K562 (cell line): Measurements from ENCODE around the gene YPEL2. TPM values are rescaled to one million over a fixed set of nuclear protein-coding genes. Genes with fewer than 3 reads are reported as not detected.
"Not testable (repeated sequence)": the region's sequence is repeated elsewhere in the genome, so short reads cannot be mapped to it uniquely, and the experiment has no call there.

ENCODE experiments used
- ETS1 ChIP-seq: conservative IDR thresholded peaks from 2 replicates; pipeline ENCODE4 v1.6.1; 2011; ENCODE audit warnings: low read depth, mild to moderate bottlenecking, low read length; ENCODE audit not compliant: control insufficient read depth
- HINFP ChIP-seq: fragments of 450-650 bp; conservative IDR thresholded peaks from 2 replicates; pipeline ENCODE4 v1.6.1; 2016; ENCODE audit warnings: missing genetic modification characterization, low read depth, mild to moderate bottlenecking, control low read depth, missing compliant biosample characterization
- ID3 ChIP-seq, 2 experiments: fragments of 250-450 bp in 1 of 2; fragments of 450-650 bp in 1 of 2; sonication (Bioruptor Pico) in 1 of 2; IDR thresholded peaks; 2 replicates each; pipeline versions ENCODE4 v1.6.1 to v1.8.0; 2016 to 2021; ENCODE audit warnings: mild to moderate bottlenecking in 2 of 2, moderate library complexity in 2 of 2, missing compliant biosample characterization in 1 of 2, missing genetic modification characterization in 1 of 2
- MITF ChIP-seq: IDR thresholded peaks from 2 replicates; pipeline ENCODE4 v1.6.1; 2014; ENCODE audit warnings: antibody characterized with exemption
- NFRKB ChIP-seq: fragments of 450-650 bp; IDR thresholded peaks from 2 replicates; pipeline ENCODE4 v1.6.1; 2016; ENCODE audit warnings: low read depth
- NR4A1 ChIP-seq, 2 experiments: fragments of 250-450 bp in 1 of 2; fragments of 450-650 bp in 1 of 2; sonication (Bioruptor Pico) in 1 of 2; IDR thresholded peaks; 2 replicates each; pipeline versions ENCODE4 v1.4.0 to v1.6.1; 2016 to 2020; ENCODE audit warnings: mild to moderate bottlenecking in 2 of 2, missing compliant biosample characterization in 1 of 2, missing genetic modification characterization in 1 of 2, moderate library complexity in 1 of 2
- NUFIP1 ChIP-seq: fragments of 450-650 bp; IDR thresholded peaks from 2 replicates; pipeline ENCODE4 v1.6.1; 2018; ENCODE audit not compliant: partially characterized antibody
- PBX2 ChIP-seq, 2 experiments: IDR thresholded peaks in 1 of 2; conservative IDR thresholded peaks in 1 of 2; 2 replicates each; pipeline ENCODE4 v1.6.1; 2016; ENCODE audit warnings: low read depth in 2 of 2, mild to moderate bottlenecking in 1 of 2, missing compliant biosample characterization in 1 of 2, missing genetic modification characterization in 1 of 2, moderate library complexity in 1 of 2
- POLR2AphosphoS5 ChIP-seq: IDR thresholded peaks from 2 replicates; pipeline ENCODE4 v1.6.1; 2011; ENCODE audit warnings: mild to moderate bottlenecking, low read depth, low read length, moderate library complexity; ENCODE audit not compliant: control insufficient read depth, insufficient read depth
- RBBP5 ChIP-seq: fragments of 200-600 bp; sonication (generic); IDR thresholded peaks from 2 replicates; pipeline ENCODE4 v1.6.1; 2012; ENCODE audit warnings: borderline replicate concordance, mild to moderate bottlenecking, low read length, control low read depth, inconsistent platforms; ENCODE audit not compliant: insufficient read depth, poor library complexity, severe bottlenecking
- RNF2 ChIP-seq: sonication (generic); IDR thresholded peaks from 2 replicates; pipeline ENCODE4 v1.6.1; 2016
- STAT5A ChIP-seq: IDR thresholded peaks from 2 replicates; pipeline ENCODE4 v1.6.1; 2012; ENCODE audit warnings: low read length, inconsistent platforms, borderline replicate concordance
- TEAD2 ChIP-seq: fragments of 450-650 bp; IDR thresholded peaks from 2 replicates; pipeline ENCODE4 v1.6.1; 2016; ENCODE audit warnings: missing genetic modification characterization, control low read depth, missing compliant biosample characterization
- TRIM28 ChIP-seq: fragments of 450-650 bp; IDR thresholded peaks from 2 replicates; pipeline ENCODE4 v1.6.1; 2017
- ZBTB5 ChIP-seq: fragments of 450-650 bp; IDR thresholded peaks from 2 replicates; pipeline ENCODE4 v1.6.1; 2017; ENCODE audit warnings: antibody characterized with exemption
- polyA plus RNA-seq, 8 experiments: library from polyadenylated mRNA; depleted of rRNA in 4 of 8; stranded (reverse) in 5 of 8; unstranded in 3 of 8; fragments of >200 nt; fragmentation: Nextera tagmentation in 2 of 8; fragmentation: Illumina TruSeq in 1 of 8; extraction: Ambion mirVana in 2 of 8; extraction: Trizol in 1 of 8; gene quantifications; 2 replicates each; pipeline versions ENCODE4 v1.2.1 to v1.2.3, GENCODE V29; 2011 to 2014; ENCODE audit warnings: inconsistent platforms in 1 of 8, missing spikeins in 1 of 8
- total RNA-seq, 7 experiments: library from RNA; depleted of rRNA in 6 of 7; stranded (reverse); fragments of >200 nt in 6 of 7; fragmentation: Illumina TruSeq in 2 of 7; extraction: Trizol in 2 of 7; gene quantifications; 2 replicates each; pipeline versions ENCODE4 v1.2.1 to v1.2.3, GENCODE V29; 2011 to 2021; ENCODE audit warnings: low replicate concordance in 1 of 7

YPEL2 gene
- total and polyA plus RNA-seq, 9 of the 15 experiments (the other 6 are each of a cell fraction or from before 2014, with no cell fraction given), result 0.11 to 2.4 (median 0.47) TPM

GRCh38 chr17:59290302-59290998 lies 41.0 kb upstream of the YPEL2 start (continued):
- TF ChIP-seq TEAD2 (tag) (peak; percentile 85), HINFP (tag) (peak; percentile 75), NUFIP1 (peak; percentile 88), TRIM28 (0 out of 2 replicates have a peak, but pooled peaks have one; percentile 46), MITF (peak; percentile 73), ID3 (CRISPR knock-in tag; IDR thresholded peaks at IDR 0.05) (peak; percentile 62; the same call in 1 of the 2 replicates), ID3 (tag; IDR thresholded peaks at IDR 0.05) (peak; percentile 96), ZBTB5 (0 out of 2 replicates have a peak, but pooled peaks have one; percentile 7), NFRKB (peak; percentile 91; the same call in 1 of the 2 replicates), NR4A1 (tag; IDR thresholded peaks at IDR 0.05) (peak; percentile 96), RNF2 (peak; percentile 95), PBX2 (tag; conservative IDR thresholded peaks at IDR 0.05; ENCODE audit: low read depth) (peak; percentile 65), POLR2AphosphoS5 (peak; percentile 86), RBBP5 (peak; percentile 25), STAT5A (peak; percentile 73; the same call in 1 of the 2 replicates), ETS1 (0 out of 2 replicates have a peak, but pooled peaks have one; percentile 24)
- not testable (repeated sequence) for TF ChIP-seq NR4A1 (CRISPR knock-in tag; IDR thresholded peaks at IDR 0.05); PBX2 (CRISPR knock-in tag; IDR thresholded peaks at IDR 0.05; ENCODE audit: low read depth)
